Adrenal gland (tissue), 12 donors: ENCODE results near the gene CCDC24. TPM values are rescaled to one million over a fixed set of nuclear protein-coding genes. Genes with fewer than 3 reads are reported as not detected.

Source experiments
- DNase-seq, 7 donors: peaks; one replicate each; pipeline ENCODE4 v3.0.0-alpha.2; 2019 to 2020
- H3K27ac ChIP-seq, 5 donors: fragments of 200-600 bp; sonication (generic) in 4 of 5; 1 replicate in 3 of 5; 2 replicates in 2 of 5; pipeline versions ENCODE4 v1.5.1 to v1.8.0; 2016 to 2020; ENCODE audit warnings: mild to moderate bottlenecking in 1 of 5
- H3K27me3 ChIP-seq: fragments of 200-600 bp; 2 replicates; pipeline ENCODE4 v1.8.0; 2021
- H3K36me3 ChIP-seq, 2 donors: fragments of 200-600 bp; replicated peaks in 1 of 2; 1 replicate in 1 of 2; 2 replicates in 1 of 2; pipeline versions ENCODE4 v1.5.1 to v1.8.0; 2018 to 2022
- H3K4me1 ChIP-seq, 2 donors: fragments of 200-600 bp; replicated peaks in 1 of 2; 1 replicate in 1 of 2; 2 replicates in 1 of 2; pipeline versions ENCODE4 v1.5.1 to v1.8.0; 2018 to 2021
- H3K4me3 ChIP-seq, 4 donors: fragments of 200-600 bp; sonication (generic) in 3 of 4; one replicate each; pipeline ENCODE4 v1.5.1; 2016 to 2018
- H3K9me3 ChIP-seq, 3 donors: fragments of 200-600 bp; sonication (generic) in 1 of 3; replicated peaks in 1 of 3; 1 replicate in 2 of 3; 2 replicates in 1 of 3; pipeline versions ENCODE4 v1.5.1 to v1.8.0; 2016 to 2021
- CTCF ChIP-seq, 6 experiments: fragments of 450-650 bp in 4 of 6; fragments of 200-600 bp in 2 of 6; sonication (generic) in 1 of 6; IDR thresholded peaks; 1 replicate in 5 of 6; 2 replicates in 1 of 6; pipeline versions ENCODE4 v1.5.1 to v1.8.0; 2016 to 2021; ENCODE audit warnings: antibody characterized with exemption in 6 of 6, mild to moderate bottlenecking in 2 of 6, moderate library complexity in 1 of 6
- POLR2A ChIP-seq, 2 donors: fragments of 450-650 bp; IDR thresholded peaks; one replicate each; pipeline ENCODE4 v1.6.1; 2017; ENCODE audit warnings: antibody characterized with exemption in 2 of 2, mild to moderate bottlenecking in 2 of 2, moderate library complexity in 1 of 2
- WGBS, 4 donors: extraction: QIAGEN DNeasy Blood & Tissue Kit in 2 of 4; methylation state at CpG; one replicate each; pipeline versions ENCODE4 v1.1.5 to v1.1.7; 2013 to 2017; 5-methylcytosine and 5-hydroxymethylcytosine counted together
- intact Hi-C, 2 donors: fragments of 100-400 bp; cut with DNase I; formaldehyde crosslinking; loops; one replicate each; pipeline versions ENCODE4 v1.14.1 to v1.15.0; 2022 to 2023
- polyA plus RNA-seq, 3 donors: library from polyadenylated mRNA; stranded (reverse); fragments of 200-250 nt in 2 of 3; fragments of 350-450 nt in 1 of 3; fragmentation: Illumina TruSeq in 1 of 3; extraction: RNeasy Lipid Tissue Mini Kit (QIAGEN cat#74804) in 1 of 3; gene quantifications; one replicate each; pipeline ENCODE4 v1.2.3, GENCODE V29; 2013 to 2014
- total RNA-seq, 9 donors: library from RNA; depleted of rRNA in 4 of 9; stranded (reverse); fragments of >200 nt in 4 of 9; fragments of 120-200 nt in 1 of 9; fragmentation: NEBNext Ultra II Directional in 1 of 9; extraction: Animal tissue kit (Norgen Biotek cat#: 25700) in 1 of 9; gene quantifications; one replicate each; pipeline versions ENCODE4 v1.1.0 to v1.2.4, GENCODE V29; 2013 to 2023
- donor health status: healthy with polysubstance abuse.
- donor health status: Bipolar disorder and iron deficiency.
- donor health status: DM: yes; HTN: yes; CAD: no.
- donor health status: DM: no; HTN: no; CAD: no.
- donor health status: DM: no; HTN: no; CAD: no.
- donor health status: DM: yes; HTN: yes; CAD: no.

Gene CCDC24
- total and polyA plus RNA-seq, 12 donors = 3.1 to 53.5 (median 11.7) TPM

GRCh38 chr1:43958351-43959255, 32.8 kb upstream of the CCDC24 start:
- peaks cover 0 to 62% of the 10 kb centered on the region in 2 donors for H3K36me3 ChIP-seq
- DNase-seq = no peak
- no peak overlapping the region for H3K4me3 ChIP-seq
- no peak for TF ChIP-seq POLR2A (IDR thresholded peaks at IDR 0.05)
- TF ChIP-seq CTCF (IDR thresholded peaks at IDR 0.05) = no peak
- intact Hi-C loops = no loop called here
- WGBS, 4 donors = 84 to 87% (median 86%) methylated on average over 8 to 9 of the region's 9 CpGs
- peaks cover 0 to 4% of the 10 kb centered on the region in 2 donors for H3K4me1 ChIP-seq
- no peaks in the 10 kb centered on the region for H3K9me3 ChIP-seq
- no peaks in the 10 kb centered on the region for H3K27me3 ChIP-seq
- H3K27ac ChIP-seq = no peak overlapping the region

- intact Hi-C loops = no loop called here
- WGBS, 4 donors = 75 to 94% (median 92%) methylated on average over 2 to 8 of the region's 8 CpGs
- Histone ChIP-seq H3K9me3 (no peaks in the 10 kb centered on the region), H3K4me3 (no peak overlapping the region), H3K36me3 (peaks cover 0 to 66% of the 10 kb centered on the region in 2 donors), H3K27ac (no peak overlapping the region), H3K27me3 (no peaks in the 10 kb centered on the region), H3K4me1 (no peaks in the 10 kb centered on the region)
- DNase-seq = no peak
- TF ChIP-seq POLR2A (IDR thresholded peaks at IDR 0.05) (no peak), CTCF (IDR thresholded peaks at IDR 0.05) (no peak)
These were observed 30.6 kb upstream of the CCDC24 start for GRCh38 chr1:43960798-43961197.

GRCh38 chr1:43961692-43962091, 29.7 kb upstream of the CCDC24 start:
- no peaks in the 10 kb centered on the region for H3K9me3 ChIP-seq
- no peak for DNase-seq
- no peak overlapping the region for H3K27ac ChIP-seq
- H3K27me3 ChIP-seq = no peaks in the 10 kb centered on the region
- TF ChIP-seq POLR2A (IDR thresholded peaks at IDR 0.05) = no peak
- no peak for TF ChIP-seq CTCF (IDR thresholded peaks at IDR 0.05)
- no peak overlapping the region for H3K4me3 ChIP-seq
- H3K4me1 ChIP-seq = no peaks in the 10 kb centered on the region
- 86 to 94% (median 91%) methylated on average over 3 of the region's 3 CpGs for WGBS, 4 donors
- intact Hi-C loops = no loop called here
- peaks cover 0 to 63% of the 10 kb centered on the region in 2 donors for H3K36me3 ChIP-seq

GRCh38 chr1:43962324-43962723, 29.1 kb upstream of the CCDC24 start:
- peaks cover 0 to 59% of the 10 kb centered on the region in 2 donors for H3K36me3 ChIP-seq
- H3K9me3 ChIP-seq = no peaks in the 10 kb centered on the region
- no peaks in the 10 kb centered on the region for H3K4me1 ChIP-seq
- no peak for DNase-seq
- 87 to 96% (median 93%) methylated on average over 2 of the region's 2 CpGs for WGBS, 4 donors
- no peak overlapping the region for H3K4me3 ChIP-seq
- no peaks in the 10 kb centered on the region for H3K27me3 ChIP-seq
- H3K27ac ChIP-seq = no peak overlapping the region
- intact Hi-C loops = no loop called here
- no peak for TF ChIP-seq CTCF (IDR thresholded peaks at IDR 0.05)
- TF ChIP-seq POLR2A (IDR thresholded peaks at IDR 0.05) = no peak
